Measurements from ENCODE around the gene DOCK4.

GRCh38 chr7:112023282-112023681, 182.9 kb downstream of the DOCK4 start:
- TF ChIP-seq CTCF (conservative IDR thresholded peaks at IDR 0.05; ENCODE audit: low read length) (no peak), EZH2phosphoT487 (IDR thresholded peaks at IDR 0.05; ENCODE audit: borderline replicate concordance) (no peak)
